HuH-7.5 (cell line): ENCODE results near the gene CMSS1.

Experiments used
- DNase-seq: peaks from one replicate; pipeline ENCODE4 v3.0.0; 2011; ENCODE audit warnings: low spot score

Gene CMSS1

GRCh38 chr3:99903869-99904268, 86.2 kb downstream of the CMSS1 start:
- DNase-seq = no peak

- no peak for DNase-seq
Observed at GRCh38 chr3:99907959-99908544, 90.4 kb downstream of the CMSS1 start.

DNA sequence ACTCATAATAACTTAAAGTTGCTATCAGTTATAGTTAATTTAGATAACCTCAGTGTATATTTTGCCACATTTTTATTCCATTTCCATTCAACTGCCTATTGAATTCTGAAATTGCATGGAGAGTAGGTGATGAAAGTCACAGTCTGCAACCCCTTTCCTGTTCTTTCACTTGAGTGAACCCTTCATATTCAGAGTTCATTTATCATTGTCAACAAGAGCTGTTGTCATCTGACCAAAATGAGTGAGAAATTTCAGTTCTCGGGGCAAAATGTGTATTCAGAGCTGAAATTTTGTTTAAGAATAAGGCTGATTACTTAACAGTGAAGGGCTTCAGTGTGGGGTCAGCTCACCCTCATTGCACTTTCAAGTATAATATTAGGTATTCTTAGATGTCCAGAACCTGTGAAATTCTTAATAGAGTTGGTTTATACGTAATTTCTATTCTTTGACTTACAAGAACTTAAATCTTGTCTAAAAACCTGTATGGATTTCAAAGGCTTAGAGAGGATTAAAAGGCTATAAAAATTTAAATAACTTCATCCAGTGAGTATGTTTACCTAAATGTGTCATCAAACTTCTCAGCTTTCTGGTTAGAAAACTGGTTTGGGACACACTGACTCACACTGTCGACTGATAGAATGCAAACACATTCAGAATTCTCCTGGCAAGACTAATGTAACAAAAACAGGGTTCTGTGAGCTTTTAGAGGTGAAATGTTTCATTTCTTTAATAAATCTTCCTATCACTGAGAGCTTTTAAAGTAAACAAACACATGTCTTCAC, 92.2 kb downstream of the CMSS1 start:
- DNase-seq = no peak

DNA sequence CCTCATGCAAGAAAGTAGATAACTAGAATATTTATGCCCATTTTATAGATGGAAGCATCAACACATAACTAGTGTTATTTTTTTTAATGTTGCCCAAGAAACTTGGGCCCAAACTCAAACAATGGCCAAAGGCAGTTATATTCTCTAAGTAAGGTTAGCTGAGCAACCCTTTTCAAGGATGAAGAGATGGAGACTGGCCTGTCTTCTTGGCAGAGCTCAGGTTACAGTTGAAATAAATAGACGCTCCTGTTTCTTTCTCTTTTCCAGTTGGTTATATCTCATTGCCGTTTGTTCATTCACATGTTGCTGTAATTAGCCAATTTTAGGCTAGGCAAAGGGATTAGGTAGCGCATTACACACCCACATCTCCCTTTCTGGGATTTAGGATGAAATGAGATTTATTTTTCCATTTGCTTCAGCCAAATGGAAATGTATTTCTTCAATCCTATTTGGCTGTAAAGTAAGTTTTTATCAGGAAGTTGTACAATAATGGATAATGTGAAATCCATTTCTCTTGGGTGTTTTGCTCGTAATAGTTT, 93.2 kb downstream of the CMSS1 start:
- DNase-seq = no peak

- no peak for DNase-seq
Observed at GRCh38 chr3:99911433-99911832, 93.8 kb downstream of the CMSS1 start.

- DNase-seq = no peak
Observed at GRCh38 chr3:99915906-99916432, 98.3 kb downstream of the CMSS1 start.

- no peak for DNase-seq
Observed at GRCh38 chr3:99918715-99919114, 101.1 kb downstream of the CMSS1 start.

DNA sequence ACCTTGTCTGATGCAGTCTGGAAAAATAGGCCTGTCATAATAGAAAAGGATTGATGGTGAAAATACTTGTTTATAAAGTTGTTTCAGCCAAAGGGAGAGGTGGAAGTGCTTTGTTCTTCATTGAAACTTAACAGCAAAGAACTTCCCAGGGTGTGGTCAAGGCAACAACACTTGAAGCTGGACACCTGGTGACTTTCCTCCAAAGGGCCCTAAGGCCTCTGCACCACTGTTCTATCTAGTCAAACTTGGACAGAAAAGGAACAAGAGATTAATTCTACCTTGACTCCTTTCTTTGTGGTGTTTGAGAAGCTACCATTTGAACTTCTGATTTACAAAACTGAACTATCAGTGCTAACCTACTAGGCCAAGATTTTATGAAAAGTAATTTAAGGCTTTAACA, 102.0 kb downstream of the CMSS1 start:
- no peak for DNase-seq

- DNase-seq = no peak
Observed at GRCh38 chr3:99920481-99921376, 103.1 kb downstream of the CMSS1 start.

GRCh38 chr3:99921377-99921695, 103.7 kb downstream of the CMSS1 start:
- no peak for DNase-seq

- DNase-seq = no peak
Observed at GRCh38 chr3:99921986-99922385, 104.3 kb downstream of the CMSS1 start.

DNA sequence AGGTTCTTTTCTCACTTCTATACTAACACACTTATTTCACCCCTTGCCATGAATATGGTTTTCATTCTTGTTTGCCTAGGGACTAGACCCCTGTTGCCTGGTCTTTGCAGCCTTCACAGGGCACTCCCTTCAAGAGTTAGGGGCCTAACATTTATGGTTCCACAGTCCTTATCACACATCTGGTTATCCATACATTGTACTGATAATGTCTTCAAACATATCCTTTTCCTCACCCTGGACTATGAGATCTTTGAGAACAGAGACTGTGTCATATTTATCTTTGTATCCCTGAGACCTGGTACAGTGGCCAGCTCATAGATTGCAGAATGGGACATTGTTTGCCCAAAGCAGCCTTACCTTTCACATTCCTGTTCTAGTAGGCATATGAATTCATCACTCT, 106.2 kb downstream of the CMSS1 start:
- DNase-seq = no peak

- no peak for DNase-seq
Observed at GRCh38 chr3:99925584-99926230, 108.0 kb downstream of the CMSS1 start.

GRCh38 chr3:99927671-99928457, 110.2 kb downstream of the CMSS1 start:
- DNase-seq = no peak

- no peak for DNase-seq
Observed at GRCh38 chr3:99928771-99929744, 111.4 kb downstream of the CMSS1 start.

DNA sequence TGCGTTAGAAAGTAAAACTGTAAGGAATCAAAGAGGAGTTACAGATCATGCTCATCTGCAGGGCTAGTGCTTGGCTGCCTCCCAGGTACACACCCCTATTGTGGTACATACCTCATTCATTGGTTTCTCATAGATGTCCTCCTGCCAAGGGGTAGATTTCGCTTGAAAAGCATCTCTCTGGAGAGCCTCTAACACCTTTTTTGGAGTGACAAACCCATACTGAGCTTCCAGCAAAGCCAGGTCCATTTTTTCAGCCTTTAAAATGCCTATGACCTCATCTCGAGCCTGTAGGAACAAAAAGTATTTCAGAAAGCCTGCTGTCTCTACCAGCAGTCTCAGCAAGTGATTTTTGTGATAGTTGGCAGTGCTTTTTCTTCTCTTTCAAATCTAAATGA, 112.1 kb downstream of the CMSS1 start:
- no peak for DNase-seq

DNA sequence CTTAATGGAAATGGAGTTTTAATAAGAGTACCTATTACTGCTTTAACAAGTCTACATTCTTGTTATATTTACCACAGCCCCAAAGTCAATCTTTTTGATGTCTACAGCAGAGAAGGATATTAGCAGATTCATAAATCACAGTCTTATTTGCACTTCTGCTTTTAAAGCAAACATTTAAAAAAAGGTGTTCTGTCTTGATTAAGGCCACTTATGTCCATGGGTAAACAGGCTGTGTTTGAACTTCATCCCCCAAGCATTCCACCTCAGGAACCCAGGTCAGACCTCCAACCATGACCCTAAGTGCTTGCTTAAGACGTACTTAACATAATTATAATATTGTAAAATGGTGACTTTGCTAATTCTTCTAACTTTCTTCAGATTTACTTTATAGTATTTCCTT, 113.4 kb downstream of the CMSS1 start:
- DNase-seq = no peak

DNA sequence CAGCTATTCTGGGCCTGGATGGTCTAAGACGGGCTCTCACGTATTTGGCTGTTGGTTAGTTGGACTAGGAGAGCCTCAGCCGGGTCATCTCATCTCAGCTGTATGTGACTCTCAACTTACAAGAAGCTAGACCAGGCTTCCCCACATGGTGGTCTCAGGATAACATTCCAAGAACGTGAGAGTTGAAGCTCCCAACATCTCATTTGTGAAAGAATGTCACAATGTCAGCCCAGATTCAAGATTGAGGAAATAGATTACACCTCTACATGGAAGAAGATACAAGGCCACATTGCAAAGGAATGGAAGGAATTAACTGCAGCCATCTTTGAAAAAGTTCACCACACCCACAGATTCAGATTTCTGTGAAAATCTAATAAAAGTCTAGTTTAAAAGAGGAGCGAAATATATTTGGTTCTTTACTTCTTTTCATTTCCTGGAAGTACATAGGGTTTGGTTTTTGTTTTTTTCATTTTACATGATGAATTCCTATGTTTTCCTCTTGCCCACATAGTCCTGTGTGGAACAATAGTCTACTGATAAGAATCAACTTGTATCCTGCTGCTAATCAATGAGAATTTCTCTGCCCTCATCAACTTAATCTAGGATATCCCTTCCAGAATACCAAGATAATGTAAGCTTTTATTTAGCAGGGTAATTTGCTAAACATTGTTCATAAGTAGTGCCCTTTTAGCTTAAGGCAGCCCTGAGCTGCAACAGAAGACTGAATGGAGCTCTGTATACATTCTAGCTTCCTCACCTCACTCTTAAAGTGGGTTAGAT, 116.5 kb downstream of the CMSS1 start:
- no peak for DNase-seq
